Panc1 (cell line): ENCODE measurements around the gene GRM1. TPM values are rescaled to one million over a fixed set of nuclear protein-coding genes. Genes with fewer than 3 reads are reported as not detected.

Experiments
- ATAC-seq: fragments of 200-7000 bp; cut with Tn5 transposase; 2 replicates; pipeline ENCODE4 v1.9.1; 2020; ENCODE audit warnings: mild to moderate bottlenecking, moderate library complexity
- BruUV-seq: library from RNA; stranded (reverse); fragments of 400-500 nt; replicated peaks from 2 replicates; lab custom pipeline; 2021; lab: Mats Ljungman, UMichigan
- CTCF ChIA-PET: fragments of 300-600 bp; sonication (Branson Sonifier 250); formaldehyde crosslinking; loops from one replicate; lab custom pipeline; 2022; ENCODE audit warnings: antibody characterized with exemption; lab: Charles Lee
- POLR2A ChIA-PET: fragments of 300-600 bp; sonication (Branson Sonifier 250); formaldehyde crosslinking; loops from one replicate; lab custom pipeline; 2022; ENCODE audit warnings: antibody characterized with exemption; lab: Charles Lee
- DNase-seq: peaks from one replicate; pipeline ENCODE4 v3.0.0-alpha.2; 2010; ENCODE audit warnings: low read depth, low spot score
- H3K27ac ChIP-seq: 2 replicates; pipeline ENCODE4 v1.5.1; 2011; ENCODE audit warnings: mild to moderate bottlenecking, low read length, inconsistent platforms
- H3K27me3 ChIP-seq: fragments of 200-500 bp; sonication (Bioruptor generic); 2 replicates; pipeline ENCODE4 v1.6.0; 2014; ENCODE audit warnings: low read length, inconsistent platforms; ENCODE audit not compliant: control insufficient read depth, insufficient read depth
- H3K36me3 ChIP-seq: fragments of 200-500 bp; sonication (Bioruptor generic); 2 replicates; pipeline ENCODE4 v1.5.1; 2014; ENCODE audit warnings: inconsistent platforms, mild to moderate bottlenecking, low read length, moderate library complexity; ENCODE audit not compliant: control insufficient read depth, insufficient read depth
- H3K4me1 ChIP-seq: 2 replicates; pipeline ENCODE4 v1.5.1; 2011; ENCODE audit warnings: inconsistent platforms, mild to moderate bottlenecking, low read length, moderate library complexity; ENCODE audit not compliant: control insufficient read depth, insufficient read depth
- H3K4me3 ChIP-seq, 2 experiments: 2 replicates each; pipeline ENCODE4 v1.5.1; 2011 to 2012; ENCODE audit warnings: low read depth in 2 of 2, low read length in 2 of 2, mild to moderate bottlenecking in 2 of 2, inconsistent platforms in 1 of 2, moderate library complexity in 1 of 2
- H3K9me3 ChIP-seq: fragments of 200-500 bp; sonication (Bioruptor generic); 2 replicates; pipeline ENCODE4 v1.5.1; 2014; ENCODE audit warnings: low read depth, mild to moderate bottlenecking, inconsistent platforms, low read length, moderate library complexity; ENCODE audit not compliant: control insufficient read depth, insufficient read depth
- POLR2AphosphoS5 ChIP-seq: IDR thresholded peaks from 2 replicates; pipeline ENCODE4 v1.6.1; 2012; ENCODE audit warnings: mild to moderate bottlenecking, low read depth, low read length, moderate library complexity
- REST ChIP-seq, 2 experiments: IDR thresholded peaks; 2 replicates each; pipeline ENCODE4 v1.6.1; 2011 to 2012; ENCODE audit warnings: low read depth in 2 of 2, control low read depth in 1 of 2, low read length in 1 of 2, mild to moderate bottlenecking in 1 of 2, moderate library complexity in 1 of 2; ENCODE audit not compliant: insufficient read depth in 1 of 2
- SIN3A ChIP-seq: IDR thresholded peaks from 2 replicates; pipeline ENCODE4 v1.6.1; 2012; ENCODE audit warnings: low read depth, mild to moderate bottlenecking, low read length, moderate library complexity, borderline replicate concordance; ENCODE audit not compliant: insufficient read depth
- TCF7L2 ChIP-seq: IDR thresholded peaks from 2 replicates; pipeline ENCODE4 v1.6.1; 2011; ENCODE audit warnings: mild to moderate bottlenecking, low read depth, low read length, inconsistent platforms
- in situ Hi-C: cut with HindIII; loops from 2 replicates; pipeline ENCODE4 v1.10.0; 2016; ENCODE audit warnings: low sequenced_read_pairs, low pct_unique_long_range_greater_than_20kb
- intact Hi-C: fragments of 100-400 bp; cut with micrococcal nuclease; formaldehyde crosslinking; loops from one replicate; pipeline ENCODE4 v1.10.0; 2022; ENCODE audit not compliant: unreplicated experiment
- total RNA-seq: library from RNA; stranded (reverse); gene quantifications from one replicate; pipeline ENCODE4 v1.2.1, GENCODE V29; 2021; ENCODE audit not compliant: unreplicated experiment
- TF ChIP-seq, protein P1 (sequence below): fragments of 450-650 bp; IDR thresholded peaks from 2 replicates; pipeline ENCODE4 v1.5.1; 2017; ENCODE audit warnings: mild to moderate bottlenecking

GRM1 gene
- total RNA-seq, 1 experiment from 2014 or later = not detected

GRCh38 chr6:146315381-146316174 lies 286.7 kb downstream of the GRM1 start:
- CTCF ChIA-PET = no interaction called here
- H3K4me1 ChIP-seq = no peaks in the 10 kb centered on the region
- intact Hi-C loops = no loop called here
- H3K9me3 ChIP-seq = no peaks in the 10 kb centered on the region
- H3K36me3 ChIP-seq = no peaks in the 10 kb centered on the region
- no peak overlapping the region for H3K4me3 ChIP-seq
- no peak for ATAC-seq
- TF ChIP-seq REST (IDR thresholded peaks at IDR 0.05; ENCODE audit: insufficient read depth in 1 of 2, low read depth in 2 of 2, low read length in 1 of 2) = no peak
- TF ChIP-seq TCF7L2 = no peak
- no peak for TF ChIP-seq SIN3A
- TF ChIP-seq, protein P1, sequence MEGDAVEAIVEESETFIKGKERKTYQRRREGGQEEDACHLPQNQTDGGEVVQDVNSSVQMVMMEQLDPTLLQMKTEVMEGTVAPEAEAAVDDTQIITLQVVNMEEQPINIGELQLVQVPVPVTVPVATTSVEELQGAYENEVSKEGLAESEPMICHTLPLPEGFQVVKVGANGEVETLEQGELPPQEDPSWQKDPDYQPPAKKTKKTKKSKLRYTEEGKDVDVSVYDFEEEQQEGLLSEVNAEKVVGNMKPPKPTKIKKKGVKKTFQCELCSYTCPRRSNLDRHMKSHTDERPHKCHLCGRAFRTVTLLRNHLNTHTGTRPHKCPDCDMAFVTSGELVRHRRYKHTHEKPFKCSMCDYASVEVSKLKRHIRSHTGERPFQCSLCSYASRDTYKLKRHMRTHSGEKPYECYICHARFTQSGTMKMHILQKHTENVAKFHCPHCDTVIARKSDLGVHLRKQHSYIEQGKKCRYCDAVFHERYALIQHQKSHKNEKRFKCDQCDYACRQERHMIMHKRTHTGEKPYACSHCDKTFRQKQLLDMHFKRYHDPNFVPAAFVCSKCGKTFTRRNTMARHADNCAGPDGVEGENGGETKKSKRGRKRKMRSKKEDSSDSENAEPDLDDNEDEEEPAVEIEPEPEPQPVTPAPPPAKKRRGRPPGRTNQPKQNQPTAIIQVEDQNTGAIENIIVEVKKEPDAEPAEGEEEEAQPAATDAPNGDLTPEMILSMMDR = no peak
- TF ChIP-seq POLR2AphosphoS5 = no peak
- no peaks in the 10 kb centered on the region for H3K27me3 ChIP-seq
- no peak overlapping the region for H3K27ac ChIP-seq
- POLR2A ChIA-PET = no interaction called here
- no TSS peak for BruUV-seq
- DNase-seq = no peak
- in situ Hi-C loops = no loop called here

GRCh38 chr6:146316175-146316495 lies 287.3 kb downstream of the GRM1 start:
- POLR2A ChIA-PET = no interaction called here
- in situ Hi-C loops (no loop called here), intact Hi-C loops (no loop called here)
- H3K27me3 ChIP-seq = no peaks in the 10 kb centered on the region
- H3K36me3 ChIP-seq = no peaks in the 10 kb centered on the region
- no peaks in the 10 kb centered on the region for H3K9me3 ChIP-seq
- CTCF ChIA-PET = no interaction called here
- no peak overlapping the region for H3K4me3 ChIP-seq
- ATAC-seq (no peak), DNase-seq (no peak)
- no peaks in the 10 kb centered on the region for H3K4me1 ChIP-seq
- TF ChIP-seq TCF7L2 = no peak
- TF ChIP-seq POLR2AphosphoS5 = no peak
- TF ChIP-seq SIN3A = no peak
- TF ChIP-seq, protein P1 = no peak
- no peak for TF ChIP-seq REST (IDR thresholded peaks at IDR 0.05; ENCODE audit: insufficient read depth in 1 of 2, low read depth in 2 of 2, low read length in 1 of 2)
- BruUV-seq = no TSS peak
- H3K27ac ChIP-seq = no peak overlapping the region
